Measurements from ENCODE around the gene DEFB128. TPM values are rescaled to one million over a fixed set of nuclear protein-coding genes. Genes with fewer than 3 reads are reported as not detected.

DEFB128 gene
- total RNA-seq, 1 donor from 2014 or later: not detected

- Mint-ChIP-seq H3K4me1 (ENCODE audit: low read depth, unreplicated experiment) (no peaks in the 10 kb centered on the region), H3K9me3 (ENCODE audit: unreplicated experiment) (peaks cover 1% of the 10 kb centered on the region), H3K27ac (ENCODE audit: unreplicated experiment) (no peak overlapping the region), H3K27me3 (ENCODE audit: unreplicated experiment) (peaks cover 7% of the 10 kb centered on the region), H3K4me3 (ENCODE audit: unreplicated experiment) (no peak overlapping the region), H3K36me3 (ENCODE audit: unreplicated experiment) (no peaks in the 10 kb centered on the region)
- no peak for TF ChIP-seq CTCF (IDR thresholded peaks at IDR 0.05; ENCODE audit: partially characterized antibody, unreplicated experiment)
- DNase-seq: no peak
These were observed 10.5 kb upstream of the DEFB128 start for GRCh38 chr20:199996-200395.

- Mint-ChIP-seq H3K27me3 (ENCODE audit: unreplicated experiment) (peaks cover 2% of the 10 kb centered on the region), H3K27ac (ENCODE audit: unreplicated experiment) (no peak overlapping the region), H3K4me1 (ENCODE audit: low read depth, unreplicated experiment) (no peaks in the 10 kb centered on the region), H3K9me3 (ENCODE audit: unreplicated experiment) (peaks cover 1% of the 10 kb centered on the region), H3K36me3 (ENCODE audit: unreplicated experiment) (no peaks in the 10 kb centered on the region), H3K4me3 (ENCODE audit: unreplicated experiment) (no peak overlapping the region)
- TF ChIP-seq CTCF (IDR thresholded peaks at IDR 0.05; ENCODE audit: partially characterized antibody, unreplicated experiment): no peak
- DNase-seq: no peak
These were observed 8.7 kb upstream of the DEFB128 start for GRCh38 chr20:198225-198624.

- Mint-ChIP-seq H3K4me3 (ENCODE audit: unreplicated experiment) (no peak overlapping the region), H3K9me3 (ENCODE audit: unreplicated experiment) (peaks cover 4% of the 10 kb centered on the region), H3K36me3 (ENCODE audit: unreplicated experiment) (peaks cover 10% of the 10 kb centered on the region), H3K4me1 (ENCODE audit: low read depth, unreplicated experiment) (no peaks in the 10 kb centered on the region), H3K27me3 (ENCODE audit: unreplicated experiment) (no peaks in the 10 kb centered on the region), H3K27ac (ENCODE audit: unreplicated experiment) (no peak overlapping the region)
- no peak for TF ChIP-seq CTCF (IDR thresholded peaks at IDR 0.05; ENCODE audit: partially characterized antibody, unreplicated experiment)
- no peak for DNase-seq
These were observed 1.8 kb downstream of the DEFB128 start for GRCh38 chr20:187733-188132.

GRCh38 chr20:184288-184687 lies 5.2 kb downstream of the DEFB128 start:
- H3K9me3 Mint-ChIP-seq (ENCODE audit: unreplicated experiment): peaks cover 4% of the 10 kb centered on the region
- H3K4me3 Mint-ChIP-seq (ENCODE audit: unreplicated experiment): no peak overlapping the region

GRCh38 chr20:168876-169275 lies 20.6 kb downstream of the DEFB128 start:
- H3K4me3 Mint-ChIP-seq (ENCODE audit: unreplicated experiment): no peak overlapping the region
- no peak for DNase-seq
- no peaks in the 10 kb centered on the region for H3K36me3 Mint-ChIP-seq (ENCODE audit: unreplicated experiment)
- TF ChIP-seq CTCF (IDR thresholded peaks at IDR 0.05; ENCODE audit: partially characterized antibody, unreplicated experiment): no peak
- no peaks in the 10 kb centered on the region for H3K4me1 Mint-ChIP-seq (ENCODE audit: low read depth, unreplicated experiment)
- H3K9me3 Mint-ChIP-seq (ENCODE audit: unreplicated experiment): no peaks in the 10 kb centered on the region
- H3K27ac Mint-ChIP-seq (ENCODE audit: unreplicated experiment): no peak overlapping the region
- H3K27me3 Mint-ChIP-seq (ENCODE audit: unreplicated experiment): no peaks in the 10 kb centered on the region

More at GRCh38 chr20:184288-184687, 5.2 kb downstream of the DEFB128 start:
- no peak for TF ChIP-seq CTCF (IDR thresholded peaks at IDR 0.05; ENCODE audit: partially characterized antibody, unreplicated experiment)
- H3K27ac Mint-ChIP-seq (ENCODE audit: unreplicated experiment): no peak overlapping the region
- H3K27me3 Mint-ChIP-seq (ENCODE audit: unreplicated experiment): no peaks in the 10 kb centered on the region
- H3K36me3 Mint-ChIP-seq (ENCODE audit: unreplicated experiment): peaks cover 10% of the 10 kb centered on the region
- no peaks in the 10 kb centered on the region for H3K4me1 Mint-ChIP-seq (ENCODE audit: low read depth, unreplicated experiment)
- no peak for DNase-seq
